GM21737 (cell line): ENCODE data around the gene TP53TG3C.
"Not testable (repeated sequence)": the region's sequence is repeated elsewhere in the genome, so short reads cannot be mapped to it uniquely, and the experiment has no call there.

Experiments used
- ATAC-seq: cut with Tn5 transposase; IDR thresholded peaks from one replicate; pipeline ENCODE4 v1.9.1; 2021; ENCODE audit warnings: mild to moderate bottlenecking, moderate library complexity; ENCODE audit not compliant: unreplicated experiment

The TP53TG3C gene, protein sequence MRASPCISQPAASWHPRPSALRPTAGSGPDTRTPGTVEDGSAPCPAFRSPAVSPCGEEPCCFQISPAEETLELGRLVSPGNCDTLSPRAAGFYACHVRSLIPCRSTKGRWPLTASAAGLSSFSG

DNA sequence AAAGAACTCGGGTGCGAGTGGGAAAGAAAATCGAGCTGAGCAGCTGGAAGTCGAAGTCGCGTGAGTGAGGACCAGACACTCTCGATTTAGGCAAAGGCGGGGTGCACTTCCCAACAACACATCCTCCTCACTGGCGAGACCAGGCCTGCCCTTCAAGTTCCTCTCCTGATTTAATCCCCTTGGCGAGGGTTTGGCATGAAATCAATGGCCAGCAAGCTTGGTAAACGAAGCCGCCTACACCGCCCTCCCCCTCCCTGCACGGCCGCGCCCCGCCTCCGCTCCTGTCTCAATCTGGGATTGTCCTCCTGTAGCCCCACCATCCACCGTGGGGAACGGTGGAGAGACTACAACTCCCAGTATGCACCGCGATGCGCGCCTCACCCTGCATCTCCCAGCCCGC, at the start of gene TP53TG3C:
Gene TP53TG3C, plus strand, starts transcription at position 301 of the 400 bp plus-strand sequence. Its CDS starts 68 bp downstream, at position 369.
- ATAC-seq: not testable (repeated sequence)
